Measurements from ENCODE around the gene PLAGL2.
A peak's percentile ranks its signal among the peaks of the same experiment; 100 is the strongest.
"Not testable (repeated sequence)": the region's sequence is repeated elsewhere in the genome, so short reads cannot be mapped to it uniquely, and the experiment has no call there.

PLAGL2 gene

GRCh38 chr20:32207626-32208498, at the start of gene PLAGL2, which contains the start of gene POFUT1:
Gene PLAGL2, minus strand, starts transcription at chr20:32207743. Its CDS starts 5,565 bp downstream, at chr20:32202178.
Gene POFUT1, plus strand, starts transcription at chr20:32207880. Its CDS starts 62 bp downstream, at chr20:32207942.
- peak; percentile 91 for DNase-seq

- DNase-seq: no peak
Measured at GRCh38 chr20:32252189-32252588, 44.6 kb upstream of the PLAGL2 start.

- DNase-seq: no peak
Measured at GRCh38 chr20:32251470-32251869, 43.9 kb upstream of the PLAGL2 start.

GRCh38 chr20:32249030-32249738, 41.6 kb upstream of the PLAGL2 start:
- DNase-seq: no peak

- DNase-seq: no peak
Measured at GRCh38 chr20:32248043-32248442, 40.5 kb upstream of the PLAGL2 start.

- DNase-seq: not testable (repeated sequence)
Measured at GRCh38 chr20:32246208-32246607, 38.7 kb upstream of the PLAGL2 start.

GRCh38 chr20:32244959-32245358, 37.4 kb upstream of the PLAGL2 start:
- DNase-seq: no peak

GRCh38 chr20:32244150-32244823, 36.7 kb upstream of the PLAGL2 start:
- DNase-seq: no peak

GRCh38 chr20:32241807-32242206, 34.3 kb upstream of the PLAGL2 start:
- no peak for DNase-seq

- no peak for DNase-seq
Measured at GRCh38 chr20:32240205-32240604, 32.7 kb upstream of the PLAGL2 start.

- no peak for DNase-seq
Measured at GRCh38 chr20:32238483-32239425, 31.2 kb upstream of the PLAGL2 start.

GRCh38 chr20:32237419-32237818, 29.9 kb upstream of the PLAGL2 start:
- DNase-seq: no peak

GRCh38 chr20:32236819-32237218, 29.3 kb upstream of the PLAGL2 start:
- no peak for DNase-seq

GRCh38 chr20:32236048-32236533, 28.5 kb upstream of the PLAGL2 start:
- no peak for DNase-seq

- DNase-seq: no peak
Measured at GRCh38 chr20:32235331-32236047, 27.9 kb upstream of the PLAGL2 start.

GRCh38 chr20:32234135-32234808, 26.7 kb upstream of the PLAGL2 start:
- DNase-seq: no peak

GRCh38 chr20:32233286-32233685, 25.7 kb upstream of the PLAGL2 start:
- no peak for DNase-seq

GRCh38 chr20:32232326-32232886, 24.9 kb upstream of the PLAGL2 start:
- DNase-seq: no peak

GRCh38 chr20:32231847-32232246, 24.3 kb upstream of the PLAGL2 start:
- no peak for DNase-seq

- DNase-seq: no peak
Measured at GRCh38 chr20:32231245-32231644, 23.7 kb upstream of the PLAGL2 start.

All from left hindlimb (tissue), 1 donor.